Activated naive CD8-positive, alpha-beta T cell treated with anti-CD3 and anti-CD28 coated beads, Interleukin-2, amount 10 ng/mL, durations not matched to agents 7 days and 5 days (primary cell): ENCODE data around the gene MS4A10. TPM values are rescaled to one million over a fixed set of nuclear protein-coding genes. Genes with fewer than 3 reads are reported as not detected.
A peak's percentile ranks its signal among the peaks of the same experiment; 100 is the strongest.

ENCODE experiments used
- ATAC-seq: fragments of 150-1000 bp; cut with Tn5 transposase; one replicate; pipeline ENCODE4 v1.10.0; 2021; ENCODE audit warnings: low read depth, moderate library complexity
- POLR2A ChIA-PET: fragments of 350-600 bp; sonication (Branson Sonifier 250); formaldehyde crosslinking; loops from one replicate; lab custom pipeline; 2021; ENCODE audit warnings: antibody characterized with exemption; lab: Charles Lee
- DNase-seq: peaks from one replicate; pipeline ENCODE4 v3.0.0; 2021
- H3K27ac Mint-ChIP-seq: one replicate; pipeline ENCODE4 v1.8.0; 2022; ENCODE audit warnings: mild to moderate bottlenecking, mixed read lengths
- H3K27me3 Mint-ChIP-seq: one replicate; pipeline ENCODE4 v1.8.0; 2022; ENCODE audit warnings: mild to moderate bottlenecking, moderate library complexity, mixed read lengths
- H3K36me3 Mint-ChIP-seq: one replicate; pipeline ENCODE4 v1.8.0; 2021; ENCODE audit warnings: mild to moderate bottlenecking, mixed read lengths
- H3K4me1 Mint-ChIP-seq: one replicate; pipeline ENCODE4 v1.8.0; 2021; ENCODE audit warnings: mixed read lengths
- H3K4me3 Mint-ChIP-seq: one replicate; pipeline ENCODE4 v1.8.0; 2022; ENCODE audit warnings: mild to moderate bottlenecking, moderate library complexity, mixed read lengths
- H3K9me3 Mint-ChIP-seq: one replicate; pipeline ENCODE4 v1.8.0; 2021; ENCODE audit warnings: mixed read lengths
- total RNA-seq, 2 experiments: library from RNA; stranded (reverse); gene quantifications; one replicate each; pipeline ENCODE4 v1.2.3, GENCODE V29; 2021

The MS4A10 gene
- total RNA-seq, 2 experiments from 2014 or later, result not detected

DNA sequence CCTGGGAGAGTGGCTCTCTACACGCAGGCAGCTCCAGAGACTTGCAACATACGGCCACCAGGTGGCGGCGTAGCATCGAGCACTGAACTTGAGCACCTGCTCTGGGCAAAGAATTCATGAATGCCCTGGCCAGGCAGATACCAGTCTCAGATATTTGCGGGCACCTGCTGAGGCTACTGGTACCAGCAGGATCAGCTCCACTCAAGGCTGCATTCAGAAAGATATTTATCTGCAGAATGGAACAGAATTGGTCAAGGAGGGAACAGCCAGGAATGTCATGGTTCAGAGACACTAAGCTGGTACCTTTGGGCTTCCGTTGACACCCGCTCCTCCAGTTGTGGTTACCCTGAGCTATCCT lies 46.0 kb downstream of the MS4A10 start:
- no peak overlapping the region for H3K4me3 Mint-ChIP-seq

DNA sequence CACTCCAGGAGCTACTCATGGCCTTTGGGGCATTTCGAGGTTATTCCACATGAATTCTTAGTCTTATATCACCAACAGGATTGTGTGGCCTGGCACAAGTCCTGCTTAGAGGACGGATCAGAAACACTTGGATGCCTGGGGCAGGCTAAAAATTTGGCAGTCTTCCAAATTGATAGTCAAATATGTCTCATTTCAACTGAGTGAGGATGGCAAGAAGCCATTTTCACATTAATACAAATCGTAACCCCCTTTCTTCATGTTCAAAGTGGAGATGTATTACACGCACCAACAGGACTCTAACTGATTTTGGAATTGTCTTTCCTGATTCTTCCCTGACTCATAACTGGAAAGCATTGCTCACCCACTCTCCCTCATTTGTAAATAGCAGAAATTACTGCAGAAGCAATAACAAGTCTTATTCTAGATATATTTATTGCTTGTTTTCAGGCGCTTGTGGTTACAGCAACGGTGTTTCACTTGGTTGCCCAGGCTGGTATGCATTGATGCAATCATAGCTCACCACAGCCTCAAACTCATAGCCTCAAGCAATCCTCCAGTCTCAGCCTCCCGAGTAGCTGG lies 46.5 kb downstream of the MS4A10 start:
- Mint-ChIP-seq H3K36me3 (no peaks in the 10 kb centered on the region), H3K9me3 (no peaks in the 10 kb centered on the region), H3K27me3 (peaks cover 2% of the 10 kb centered on the region), H3K27ac (no peak overlapping the region), H3K4me1 (peaks cover 15% of the 10 kb centered on the region), H3K4me3 (no peak overlapping the region)
- ATAC-seq (no peak), DNase-seq (no peak)
- POLR2A ChIA-PET, result interaction anchor here (0.5 to 2.8 kb wide), 3 partner anchors 40 to 225 kb away, joined by 3 to 35 read pairs (median 3); no protein-coding TSS in a partner anchor

More for the DNA sequence above, 46.0 kb downstream of the MS4A10 start:
- no peaks in the 10 kb centered on the region for H3K9me3 Mint-ChIP-seq
- H3K27ac Mint-ChIP-seq, result no peak overlapping the region
- ATAC-seq, result peak; percentile 91
- POLR2A ChIA-PET, result interaction anchor here (0.5 to 2.8 kb wide), 3 partner anchors 30 to 224 kb away, joined by 3 to 35 read pairs (median 4); no protein-coding TSS in a partner anchor
- H3K27me3 Mint-ChIP-seq, result peaks cover 2% of the 10 kb centered on the region
- no peaks in the 10 kb centered on the region for H3K36me3 Mint-ChIP-seq
- peak; percentile 84 for DNase-seq
- peaks cover 15% of the 10 kb centered on the region for H3K4me1 Mint-ChIP-seq

DNA sequence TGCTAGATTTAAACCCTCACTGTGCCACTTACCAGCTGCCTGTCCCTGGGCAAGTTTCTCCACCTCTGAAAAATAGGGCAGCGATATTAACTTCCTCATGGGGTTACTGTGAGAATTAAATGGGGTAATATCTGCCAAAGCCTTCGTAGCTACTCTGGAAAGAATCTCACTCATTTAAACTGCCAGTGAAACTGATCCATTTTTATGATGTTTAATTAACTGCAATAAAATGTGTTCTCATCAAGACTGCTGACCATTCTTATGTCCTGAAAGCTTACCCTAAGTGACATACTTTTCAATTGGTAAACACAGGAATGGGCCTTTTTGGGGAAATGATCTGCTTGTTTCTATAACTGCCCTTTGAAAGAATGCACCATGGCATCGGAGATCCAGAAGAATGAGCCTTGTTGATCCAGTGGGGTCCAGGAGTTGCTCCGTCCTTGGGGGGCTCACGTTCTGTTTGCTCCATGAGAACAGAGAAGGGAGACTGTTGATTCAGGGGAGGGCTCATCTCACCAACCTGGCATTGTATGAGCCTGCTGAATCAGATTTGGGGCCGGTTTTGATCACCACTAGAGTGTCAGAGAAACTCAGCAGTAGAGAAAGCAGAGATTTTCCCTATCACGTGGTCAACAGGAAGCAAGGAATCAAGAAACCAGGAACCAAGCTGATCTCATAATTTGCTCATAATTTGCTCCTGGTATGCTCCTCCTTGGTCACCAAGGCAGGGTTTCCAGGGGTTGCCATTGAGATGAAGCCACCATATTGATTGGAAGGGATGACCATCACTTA lies 49.8 kb downstream of the MS4A10 start:
- Mint-ChIP-seq H3K27ac (peak overlapping the region; percentile 46), H3K4me3 (peak overlapping the region; percentile 13), H3K36me3 (no peaks in the 10 kb centered on the region), H3K4me1 (peaks cover 19% of the 10 kb centered on the region), H3K9me3 (no peaks in the 10 kb centered on the region), H3K27me3 (peaks cover 2% of the 10 kb centered on the region)
- DNase-seq (no peak), ATAC-seq (no peak)
- POLR2A ChIA-PET, result interaction anchor here (1.2 to 1.9 kb wide), 2 partner anchors 53 kb away, joined by 5 to 7 read pairs; no protein-coding TSS in a partner anchor

DNA sequence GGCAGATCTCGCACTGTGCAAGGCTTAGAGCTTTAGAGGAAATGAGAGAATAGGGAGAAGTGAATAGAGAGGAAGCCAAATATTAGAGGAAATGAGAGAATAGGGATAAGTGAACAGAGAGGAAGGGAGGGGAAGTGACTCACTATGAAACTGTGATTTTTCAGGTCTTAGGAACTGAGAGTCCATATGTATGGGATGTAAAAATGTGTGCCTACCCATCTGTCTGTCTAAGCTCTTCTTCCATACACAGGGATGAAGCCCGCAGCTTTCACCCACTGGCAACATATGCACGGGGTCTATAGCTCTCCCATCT lies 50.4 kb downstream of the MS4A10 start:
- Mint-ChIP-seq H3K27me3 (peaks cover 2% of the 10 kb centered on the region), H3K36me3 (no peaks in the 10 kb centered on the region), H3K9me3 (no peaks in the 10 kb centered on the region), H3K27ac (no peak overlapping the region), H3K4me3 (peak overlapping the region; percentile 13), H3K4me1 (peaks cover 19% of the 10 kb centered on the region)
- ATAC-seq, result no peak
- no peak for DNase-seq
- POLR2A ChIA-PET, result interaction anchor here (1.2 kb wide), 1 partner anchor 52 kb away, joined by 5 read pairs; no protein-coding TSS in a partner anchor

DNA sequence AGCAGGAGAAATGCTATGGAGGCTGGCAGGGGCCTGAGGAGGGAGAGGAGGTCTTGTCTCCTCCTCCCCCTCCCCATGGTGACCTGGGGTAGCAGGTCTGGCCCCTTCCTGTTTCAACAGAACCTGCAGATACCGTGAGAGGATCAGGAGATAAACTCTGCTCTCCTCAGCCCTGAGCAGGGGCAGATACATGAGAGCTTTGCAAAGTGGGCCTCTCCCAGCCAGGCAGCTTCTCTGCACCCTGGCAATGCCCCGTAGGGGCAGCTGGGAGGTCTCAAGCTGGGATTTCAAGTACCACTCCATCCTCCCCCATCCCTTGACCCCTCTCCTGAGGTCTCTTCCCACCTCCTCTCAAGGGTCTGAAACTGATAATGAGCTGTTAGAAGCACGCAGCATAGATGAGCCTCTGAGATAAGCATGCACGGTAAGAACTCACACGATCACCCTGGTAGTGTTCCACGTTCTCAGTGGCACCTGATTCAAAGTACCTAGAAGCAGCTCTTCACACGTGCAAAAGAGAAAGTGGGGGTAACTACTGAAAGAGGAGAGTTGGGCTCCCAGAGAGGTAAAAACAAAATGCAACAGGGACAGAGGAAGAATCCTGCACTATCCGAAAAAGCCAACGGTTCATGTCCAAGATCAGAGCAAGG lies 51.9 kb downstream of the MS4A10 start:
- POLR2A ChIA-PET, result interaction anchor here (1.3 kb wide), 1 partner anchor 30 kb away, joined by 3 read pairs; the partner anchor contains the start of gene ZP1
- DNase-seq (no peak), ATAC-seq (no peak)
- no peaks in the 10 kb centered on the region for H3K36me3 Mint-ChIP-seq
- peaks cover 26% of the 10 kb centered on the region for H3K4me1 Mint-ChIP-seq
- H3K9me3 Mint-ChIP-seq, result no peaks in the 10 kb centered on the region
- no peak overlapping the region for H3K4me3 Mint-ChIP-seq
- peaks cover 1% of the 10 kb centered on the region for H3K27me3 Mint-ChIP-seq
- H3K27ac Mint-ChIP-seq, result peak overlapping the region; percentile 2

DNA sequence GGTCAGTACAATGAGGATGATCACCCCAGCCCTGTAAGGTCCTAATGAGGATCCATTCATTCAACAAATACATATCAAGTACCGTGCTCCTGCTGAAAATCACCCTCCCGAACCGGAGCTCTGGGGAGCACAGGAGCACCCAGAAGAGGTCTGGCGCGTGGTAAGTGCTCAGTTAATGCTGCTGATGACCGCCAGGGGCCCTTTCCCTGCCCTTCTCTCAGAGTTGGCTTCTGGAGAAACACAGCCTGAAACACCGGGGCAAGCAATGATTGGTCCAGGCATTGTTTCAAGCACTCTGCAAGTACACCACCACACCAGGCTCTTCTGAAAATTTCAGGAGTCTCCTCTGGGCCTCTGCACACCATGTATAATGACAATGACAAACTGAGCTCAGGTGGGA lies 53.0 kb downstream of the MS4A10 start:
- POLR2A ChIA-PET, result no interaction called here
- no peaks in the 10 kb centered on the region for H3K36me3 Mint-ChIP-seq
- H3K27ac Mint-ChIP-seq, result no peak overlapping the region
- no peak overlapping the region for H3K4me3 Mint-ChIP-seq
- ATAC-seq (no peak), DNase-seq (no peak)
- no peaks in the 10 kb centered on the region for H3K27me3 Mint-ChIP-seq
- H3K4me1 Mint-ChIP-seq, result peaks cover 29% of the 10 kb centered on the region
- no peaks in the 10 kb centered on the region for H3K9me3 Mint-ChIP-seq

DNA sequence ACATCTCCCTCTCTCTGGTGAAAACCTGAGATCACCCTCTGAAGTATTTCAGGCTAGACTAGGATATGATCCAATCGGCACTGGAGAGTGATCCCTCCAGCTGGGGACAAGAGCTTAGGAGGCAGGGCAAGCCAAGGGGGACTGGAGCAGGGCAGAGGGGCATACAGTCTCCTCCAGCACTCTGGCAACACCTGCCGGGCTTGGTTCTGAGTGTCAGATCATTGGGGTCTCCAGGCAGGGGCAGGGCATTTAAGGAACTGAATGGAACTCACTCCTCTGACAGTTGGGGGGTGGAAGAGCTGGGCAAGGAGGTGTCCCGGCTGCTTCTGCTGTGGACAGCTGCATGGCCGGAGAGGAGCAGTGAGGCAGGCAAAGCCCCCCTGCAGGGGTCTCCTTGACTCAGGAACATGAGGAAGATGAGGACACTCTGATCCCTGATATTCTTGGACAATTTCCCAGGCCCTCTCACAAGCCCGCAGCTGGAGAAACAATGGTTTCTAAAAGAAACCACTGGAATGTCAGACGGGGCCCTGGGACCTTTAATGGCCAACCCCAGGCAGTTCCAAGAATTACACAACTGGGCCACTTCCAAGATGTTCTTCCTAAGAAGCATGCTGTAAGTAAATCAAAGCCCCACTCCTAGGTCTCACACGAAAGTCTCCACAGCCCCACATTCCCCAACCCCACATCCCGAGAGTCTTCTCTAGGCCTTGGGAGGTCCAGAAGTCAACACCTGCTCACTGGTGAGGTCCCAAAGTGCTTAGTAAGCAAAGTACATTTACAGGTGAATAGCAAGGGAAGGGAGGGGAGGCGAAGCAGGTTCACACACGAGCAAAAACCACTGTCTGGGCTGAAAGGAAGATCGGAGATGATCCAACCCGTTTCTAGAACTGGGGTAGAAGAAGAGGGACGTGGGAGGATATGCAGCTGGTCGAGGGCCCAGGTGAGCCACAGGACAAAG lies 55.6 kb downstream of the MS4A10 start:
- peak overlapping the region; percentile 94 for H3K27ac Mint-ChIP-seq
- DNase-seq (no peak), ATAC-seq (no peak)
- peaks cover 42% of the 10 kb centered on the region for H3K4me1 Mint-ChIP-seq
- POLR2A ChIA-PET, result interaction anchor here (2.6 kb wide), 1 partner anchor 28 kb away, joined by 10 read pairs; no protein-coding TSS in a partner anchor
- peaks cover 4% of the 10 kb centered on the region for H3K36me3 Mint-ChIP-seq
- no peaks in the 10 kb centered on the region for H3K9me3 Mint-ChIP-seq
- no peaks in the 10 kb centered on the region for H3K27me3 Mint-ChIP-seq
- peak overlapping the region; percentile 29 for H3K4me3 Mint-ChIP-seq

DNA sequence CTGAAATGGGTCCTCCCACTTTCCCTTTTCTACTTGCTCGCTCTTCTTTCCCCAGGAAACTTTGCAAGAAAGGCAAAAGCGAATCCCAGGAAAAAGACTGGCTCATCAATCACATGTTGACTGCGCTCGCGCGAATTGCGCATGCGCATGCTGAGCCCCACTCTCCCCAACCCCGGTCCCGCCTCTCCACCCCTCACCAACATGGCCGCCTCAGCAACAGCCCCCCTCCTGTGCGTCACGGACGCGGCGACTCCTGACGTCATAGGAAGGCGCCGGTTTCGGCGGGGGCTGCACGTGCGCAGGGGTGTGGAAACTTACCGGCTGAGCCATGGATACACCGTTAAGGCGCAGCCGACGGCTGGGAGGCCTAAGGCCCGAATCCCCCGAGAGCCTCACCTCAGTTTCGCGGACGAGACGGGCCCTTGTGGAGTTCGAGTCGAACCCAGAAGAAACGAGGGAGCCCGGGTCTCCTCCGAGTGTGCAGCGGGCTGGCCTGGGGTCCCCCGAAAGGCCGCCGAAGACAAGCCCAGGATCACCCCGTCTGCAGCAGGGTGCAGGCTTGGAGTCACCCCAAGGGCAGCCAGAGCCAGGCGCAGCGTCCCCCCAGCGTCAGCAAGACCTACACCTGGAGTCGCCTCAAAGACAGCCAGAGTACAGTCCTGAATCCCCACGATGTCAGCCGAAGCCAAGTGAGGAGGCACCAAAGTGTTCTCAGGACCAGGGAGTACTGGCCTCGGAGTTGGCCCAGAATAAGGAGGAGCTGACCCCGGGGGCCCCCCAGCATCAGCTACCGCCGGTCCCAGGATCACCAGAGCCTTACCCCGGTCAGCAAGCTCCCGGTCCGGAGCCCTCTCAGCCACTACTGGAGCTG lies 56.9 kb downstream of the MS4A10 start, which contains the start of gene CCDC86:
TSS of gene CCDC86 (plus strand) at position 317 of the 871 bp plus-strand sequence. CDS start at position 329, 12 bp downstream.
- Mint-ChIP-seq H3K9me3 (no peaks in the 10 kb centered on the region), H3K36me3 (peaks cover 4% of the 10 kb centered on the region), H3K27ac (peak within 1 kb of the TSS; percentile 94), H3K4me1 (peaks cover 38% of the 10 kb centered on the region), H3K27me3 (no peaks in the 10 kb centered on the region), H3K4me3 (peak within 1 kb of the TSS; percentile 89)
- DNase-seq, result peak; percentile 99
- ATAC-seq, result peak; percentile 93
- POLR2A ChIA-PET, result interaction anchor here (0.7 to 2.6 kb wide), 5 partner anchors 14 to 72 kb away, joined by 3 to 13 read pairs (median 6); partner anchors contain the start of genes PTGDR2, TMEM109 and ZP1

DNA sequence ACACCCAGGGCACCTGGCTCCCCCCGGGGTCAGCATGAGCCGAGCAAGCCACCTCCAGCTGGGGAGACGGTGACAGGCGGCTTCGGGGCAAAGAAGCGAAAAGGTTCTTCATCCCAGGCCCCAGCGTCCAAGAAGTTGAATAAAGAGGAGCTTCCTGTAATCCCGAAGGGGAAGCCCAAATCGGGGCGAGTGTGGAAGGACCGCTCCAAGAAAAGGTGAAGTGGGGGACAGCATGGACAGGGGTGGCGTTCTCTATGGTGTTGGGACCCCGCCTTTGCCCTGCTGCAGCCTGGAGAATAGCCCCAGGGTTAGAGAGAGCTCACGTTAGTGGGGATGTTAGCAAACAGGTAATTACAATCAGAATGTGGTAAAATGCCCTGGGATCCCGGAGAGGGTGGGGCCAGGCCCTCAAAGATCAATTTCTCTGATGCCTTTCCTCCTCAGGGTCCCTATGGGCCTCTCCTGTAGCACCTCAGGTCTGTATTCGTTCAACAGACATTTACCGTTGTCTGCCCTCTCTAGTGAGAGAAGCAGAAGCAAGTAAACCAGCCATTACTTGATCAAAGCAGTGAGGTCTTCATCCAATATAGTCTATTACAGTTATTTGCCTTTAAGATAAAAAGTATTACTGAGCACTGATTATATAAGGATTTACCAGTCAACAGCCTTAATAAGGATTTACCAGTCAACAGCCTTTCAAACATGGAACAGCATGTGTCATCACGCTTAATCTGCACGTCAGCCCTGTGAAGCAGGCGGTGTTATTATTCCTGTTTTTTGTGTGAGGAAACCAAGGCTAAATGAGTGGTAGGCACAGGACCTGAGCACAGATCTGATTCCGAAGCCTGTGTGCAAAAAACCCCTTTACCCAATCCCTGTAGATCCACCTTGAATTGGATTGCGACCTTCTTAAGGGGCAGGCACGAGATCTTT lies 57.8 kb downstream of the MS4A10 start:
- Mint-ChIP-seq H3K4me1 (peaks cover 35% of the 10 kb centered on the region), H3K36me3 (peaks cover 4% of the 10 kb centered on the region), H3K9me3 (no peaks in the 10 kb centered on the region), H3K4me3 (peak overlapping the region; percentile 89), H3K27me3 (no peaks in the 10 kb centered on the region), H3K27ac (peak overlapping the region; percentile 94)
- POLR2A ChIA-PET, result interaction anchor here (0.7 to 2.6 kb wide), 5 partner anchors 13 to 71 kb away, joined by 3 to 13 read pairs (median 6); partner anchors contain the start of genes PTGDR2, TMEM109 and ZP1
- no peak for ATAC-seq
- DNase-seq, result no peak

DNA sequence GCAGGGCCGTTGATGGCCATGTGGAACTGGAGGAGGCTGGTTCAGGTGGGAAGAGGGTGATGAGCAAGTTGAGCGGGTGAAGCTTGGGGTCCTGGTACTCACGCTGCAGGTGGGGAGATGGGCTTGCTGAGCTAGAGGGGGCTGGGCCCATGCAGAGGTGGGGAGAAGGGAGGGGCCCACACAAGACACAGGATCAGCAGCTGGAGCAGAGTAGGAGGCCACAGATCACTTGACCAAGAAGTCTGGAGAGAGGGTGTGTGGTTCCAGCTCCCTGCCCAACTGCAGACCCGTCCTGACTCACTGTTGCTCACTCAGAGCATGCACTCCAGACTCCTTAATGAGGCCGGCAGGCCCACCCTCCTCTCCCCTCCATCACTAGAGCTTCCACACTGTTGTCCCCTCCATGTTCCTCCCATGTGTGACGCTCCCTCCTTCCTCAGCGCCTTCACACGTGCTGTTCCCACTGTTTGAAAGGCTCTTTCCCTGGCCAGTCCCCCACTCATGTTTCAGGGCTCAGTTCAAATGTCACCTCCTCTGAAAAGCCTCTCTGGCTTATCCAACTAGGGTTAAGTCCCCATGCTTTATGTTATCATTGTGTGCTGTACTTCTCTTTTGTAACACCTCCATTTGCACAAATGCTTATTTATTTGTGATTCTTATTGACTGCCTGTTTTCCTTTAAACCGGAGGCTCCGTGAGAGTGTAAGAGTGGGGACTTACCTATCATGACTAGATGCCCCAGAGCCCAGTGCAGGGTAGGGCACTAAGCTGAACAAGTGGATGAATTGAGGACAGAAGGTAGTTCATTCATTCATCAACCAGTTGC lies 59.1 kb downstream of the MS4A10 start:
- H3K27ac Mint-ChIP-seq, result peak overlapping the region; percentile 94
- H3K27me3 Mint-ChIP-seq, result no peaks in the 10 kb centered on the region
- peaks cover 35% of the 10 kb centered on the region for H3K4me1 Mint-ChIP-seq

More for the DNA sequence above, 59.1 kb downstream of the MS4A10 start:
- ATAC-seq (no peak), DNase-seq (no peak)
- Mint-ChIP-seq H3K36me3 (peaks cover 4% of the 10 kb centered on the region), H3K4me3 (peak overlapping the region; percentile 89), H3K9me3 (no peaks in the 10 kb centered on the region)
- POLR2A ChIA-PET, result interaction anchor here (1.1 kb wide), 1 partner anchor 20 kb away, joined by 4 read pairs; no protein-coding TSS in a partner anchor
